ENCODE results near the gene SNAPC4.

The SNAPC4 gene, protein sequence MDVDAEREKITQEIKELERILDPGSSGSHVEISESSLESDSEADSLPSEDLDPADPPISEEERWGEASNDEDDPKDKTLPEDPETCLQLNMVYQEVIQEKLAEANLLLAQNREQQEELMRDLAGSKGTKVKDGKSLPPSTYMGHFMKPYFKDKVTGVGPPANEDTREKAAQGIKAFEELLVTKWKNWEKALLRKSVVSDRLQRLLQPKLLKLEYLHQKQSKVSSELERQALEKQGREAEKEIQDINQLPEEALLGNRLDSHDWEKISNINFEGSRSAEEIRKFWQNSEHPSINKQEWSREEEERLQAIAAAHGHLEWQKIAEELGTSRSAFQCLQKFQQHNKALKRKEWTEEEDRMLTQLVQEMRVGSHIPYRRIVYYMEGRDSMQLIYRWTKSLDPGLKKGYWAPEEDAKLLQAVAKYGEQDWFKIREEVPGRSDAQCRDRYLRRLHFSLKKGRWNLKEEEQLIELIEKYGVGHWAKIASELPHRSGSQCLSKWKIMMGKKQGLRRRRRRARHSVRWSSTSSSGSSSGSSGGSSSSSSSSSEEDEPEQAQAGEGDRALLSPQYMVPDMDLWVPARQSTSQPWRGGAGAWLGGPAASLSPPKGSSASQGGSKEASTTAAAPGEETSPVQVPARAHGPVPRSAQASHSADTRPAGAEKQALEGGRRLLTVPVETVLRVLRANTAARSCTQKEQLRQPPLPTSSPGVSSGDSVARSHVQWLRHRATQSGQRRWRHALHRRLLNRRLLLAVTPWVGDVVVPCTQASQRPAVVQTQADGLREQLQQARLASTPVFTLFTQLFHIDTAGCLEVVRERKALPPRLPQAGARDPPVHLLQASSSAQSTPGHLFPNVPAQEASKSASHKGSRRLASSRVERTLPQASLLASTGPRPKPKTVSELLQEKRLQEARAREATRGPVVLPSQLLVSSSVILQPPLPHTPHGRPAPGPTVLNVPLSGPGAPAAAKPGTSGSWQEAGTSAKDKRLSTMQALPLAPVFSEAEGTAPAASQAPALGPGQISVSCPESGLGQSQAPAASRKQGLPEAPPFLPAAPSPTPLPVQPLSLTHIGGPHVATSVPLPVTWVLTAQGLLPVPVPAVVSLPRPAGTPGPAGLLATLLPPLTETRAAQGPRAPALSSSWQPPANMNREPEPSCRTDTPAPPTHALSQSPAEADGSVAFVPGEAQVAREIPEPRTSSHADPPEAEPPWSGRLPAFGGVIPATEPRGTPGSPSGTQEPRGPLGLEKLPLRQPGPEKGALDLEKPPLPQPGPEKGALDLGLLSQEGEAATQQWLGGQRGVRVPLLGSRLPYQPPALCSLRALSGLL (N-terminal part only)

GRCh38 chr9:136400038-136400834, at the start of gene SNAPC4:
Gene SNAPC4, minus strand, starts transcription at chr9:136400170. Its CDS starts 1,742 bp downstream, at chr9:136398428.
- DNase-seq = peak; percentile 90

GRCh38 chr9:136448655-136449054, 48.7 kb upstream of the SNAPC4 start:
- DNase-seq = no peak

GRCh38 chr9:136447173-136447778, 47.3 kb upstream of the SNAPC4 start:
- DNase-seq = no peak

GRCh38 chr9:136445799-136446198, 45.8 kb upstream of the SNAPC4 start:
- no peak for DNase-seq

- no peak for DNase-seq
Measured at GRCh38 chr9:136444102-136444501, 44.1 kb upstream of the SNAPC4 start.

DNA sequence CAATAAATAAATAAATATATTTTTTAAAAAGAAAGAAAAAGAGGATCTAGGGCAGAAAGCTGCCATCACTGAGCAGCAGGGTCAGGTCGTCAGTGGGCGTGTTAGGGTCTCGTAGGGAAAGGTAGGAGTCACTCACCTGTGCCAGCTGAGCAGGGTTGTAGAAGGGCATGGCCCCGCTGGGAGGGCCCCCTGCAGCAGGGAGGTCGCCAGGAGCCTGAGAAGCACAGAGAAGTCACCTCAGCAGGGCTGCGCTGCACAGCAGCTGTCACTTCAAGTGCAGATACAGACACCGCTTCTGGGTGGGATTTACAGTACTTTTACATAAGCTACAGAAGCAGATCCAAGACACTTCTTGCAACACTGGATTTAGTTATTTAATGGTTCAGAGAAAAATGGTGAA, 43.7 kb upstream of the SNAPC4 start:
- DNase-seq = no peak

GRCh38 chr9:136443087-136443486, 43.1 kb upstream of the SNAPC4 start:
- DNase-seq = no peak

DNA sequence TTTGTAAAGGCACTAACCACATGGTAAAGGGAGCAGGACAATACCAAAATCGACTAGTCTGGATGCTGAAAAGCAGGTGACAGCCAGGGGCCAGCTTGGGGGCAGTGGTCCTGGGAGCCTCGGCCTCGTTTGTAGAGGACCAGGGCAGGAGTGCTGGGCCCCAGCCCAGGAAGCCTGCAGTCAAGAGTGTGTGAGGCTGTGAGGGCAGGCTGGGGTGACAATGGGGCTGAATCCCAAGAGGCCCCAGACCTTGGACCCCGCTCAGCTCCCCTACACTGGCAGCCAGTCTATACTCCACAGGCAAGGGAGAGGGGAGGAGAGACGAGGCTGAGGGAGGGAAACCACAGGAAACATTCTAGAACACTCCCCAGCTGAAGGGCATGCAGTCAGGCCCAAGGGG, 42.3 kb upstream of the SNAPC4 start:
- DNase-seq = no peak

DNA sequence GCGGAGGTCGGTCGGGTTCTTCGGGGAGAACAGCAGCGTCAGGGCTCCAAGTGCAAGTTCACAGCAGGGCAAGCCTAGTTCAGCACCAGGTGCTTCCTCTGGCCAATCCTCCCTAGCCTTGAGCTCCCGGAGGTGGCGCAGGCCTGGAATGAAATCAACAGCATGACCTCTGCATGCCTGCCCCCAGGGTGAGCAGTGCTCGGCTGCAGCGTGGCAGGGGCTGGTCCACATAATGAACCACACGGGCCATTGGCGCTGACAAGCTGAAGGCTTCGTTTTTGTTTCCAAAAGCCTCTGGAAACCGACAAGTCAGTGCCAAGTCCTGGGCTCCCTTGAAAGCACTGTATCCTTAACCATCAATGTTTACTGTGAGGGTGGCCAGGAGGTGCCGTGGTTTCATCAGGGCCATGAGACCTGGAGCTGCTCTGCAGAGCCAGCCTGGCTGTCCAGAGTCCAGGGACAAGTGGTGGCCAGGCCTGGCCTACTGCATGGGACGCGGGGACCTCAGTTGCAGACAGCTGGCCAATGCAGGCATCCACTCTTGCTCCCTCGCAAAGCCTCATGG, 41.8 kb upstream of the SNAPC4 start:
- no peak for DNase-seq

DNA sequence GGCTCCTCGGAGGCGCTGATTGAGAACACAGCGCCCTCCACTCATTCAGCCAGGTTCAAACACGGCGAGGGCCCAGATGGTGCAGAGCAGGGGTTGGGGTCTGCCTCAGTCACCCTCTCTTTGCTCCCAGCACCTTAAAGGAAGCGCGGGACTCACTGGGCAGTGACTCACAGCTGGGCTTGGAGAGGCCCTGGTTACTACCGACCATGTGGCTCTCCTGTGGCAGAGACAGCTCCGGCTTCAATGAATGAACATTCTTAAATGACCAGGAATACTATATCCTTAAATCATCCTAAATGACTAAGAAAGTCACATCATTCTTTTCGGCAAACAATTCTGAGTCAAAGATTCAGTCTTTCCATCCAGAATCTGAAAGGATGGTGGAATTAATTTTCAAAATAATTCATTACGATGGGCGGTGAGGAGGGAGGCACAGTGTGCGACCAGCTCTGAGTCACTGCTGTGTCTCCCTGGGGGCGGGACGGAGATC, 41.3 kb upstream of the SNAPC4 start:
- DNase-seq = no peak

DNA sequence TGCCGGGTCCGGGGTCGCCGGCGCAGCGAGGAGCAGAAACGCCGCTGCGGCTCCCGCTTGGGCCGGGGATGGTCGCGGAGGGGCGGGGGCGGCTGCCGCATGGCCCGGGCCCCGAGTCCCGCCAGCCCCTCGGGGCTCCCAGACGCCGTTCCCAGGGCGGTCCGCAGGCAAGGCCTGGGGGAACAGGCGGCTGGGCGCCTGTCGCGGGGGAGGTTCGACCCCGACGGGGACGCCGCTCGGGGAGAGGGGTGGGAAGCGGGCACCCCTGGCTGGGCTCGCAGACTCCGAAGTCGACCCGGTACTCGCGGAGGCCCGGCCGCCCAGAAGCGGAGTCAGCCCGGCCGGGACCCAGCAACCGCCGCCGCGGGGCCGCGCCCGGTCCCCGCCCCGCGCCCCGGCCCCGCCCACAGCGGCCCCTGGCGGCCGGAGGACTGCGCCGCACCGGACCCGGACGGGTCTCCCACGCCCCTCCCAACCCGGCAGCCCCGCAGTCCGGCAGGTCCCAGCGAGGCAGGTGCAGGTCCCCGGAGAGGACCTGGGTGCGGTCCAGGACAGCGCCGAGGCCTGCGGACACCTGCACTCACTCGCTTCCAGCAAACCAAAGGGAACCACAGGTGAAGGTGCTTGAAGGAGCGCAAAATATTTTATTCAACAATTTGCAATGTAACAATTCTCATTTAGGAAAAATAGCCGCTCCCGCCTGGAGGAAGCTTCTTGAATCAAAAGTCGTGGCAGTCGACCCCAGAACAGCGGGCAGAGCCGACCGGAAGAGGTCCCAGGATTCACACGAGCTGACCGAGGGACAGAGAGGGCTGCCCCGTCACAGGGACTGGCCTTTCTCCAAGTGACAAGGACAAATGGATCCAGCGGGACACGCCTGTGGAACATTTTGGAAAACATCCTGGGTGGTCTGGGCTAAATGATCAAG, 39.8 kb upstream of the SNAPC4 start, which contains the start of gene INPP5E:
INPP5E (minus strand) TSS at position 365 of the 928 bp plus-strand sequence. CDS start 426 bp downstream, outside the sequence.
- peak; percentile 65 for DNase-seq

GRCh38 chr9:136438548-136439480, 38.8 kb upstream of the SNAPC4 start:
- DNase-seq = peak; percentile 34

DNA sequence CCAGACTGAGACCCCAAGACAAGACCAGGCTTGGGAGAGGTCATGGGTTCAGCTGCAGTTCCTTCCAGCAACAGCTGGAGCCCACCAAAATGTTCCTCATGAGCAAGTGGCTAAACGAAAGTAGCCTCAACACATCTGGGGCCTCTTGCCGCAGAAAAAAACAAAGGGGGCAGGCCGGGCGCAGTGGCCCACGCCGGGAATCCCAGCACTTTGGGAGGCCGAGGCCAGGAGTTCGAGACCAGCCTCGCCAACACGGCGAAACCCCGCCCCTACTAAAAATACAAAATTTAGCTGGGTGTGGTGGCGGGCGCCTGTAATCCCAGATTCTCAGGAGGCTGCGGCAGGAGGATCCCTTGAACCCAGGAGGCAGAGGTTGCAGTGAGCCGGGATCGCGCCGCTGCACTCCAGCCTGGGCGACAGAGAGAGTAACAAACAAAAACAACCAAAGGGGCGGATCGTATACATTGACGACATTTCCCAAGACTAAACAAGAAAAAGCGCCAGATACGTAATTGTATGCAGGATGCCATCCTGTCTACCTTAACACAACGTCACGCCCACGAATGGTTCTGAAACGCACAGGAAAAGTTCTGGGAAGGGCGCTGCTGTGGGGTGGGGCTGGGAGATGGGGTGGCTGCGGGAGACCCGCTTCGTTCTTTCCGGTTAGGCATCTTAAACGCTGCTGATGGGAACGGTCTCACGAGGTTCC, 38.0 kb upstream of the SNAPC4 start:
- DNase-seq = no peak

- no peak for DNase-seq
Measured at GRCh38 chr9:136437430-136437829, 37.5 kb upstream of the SNAPC4 start.

DNA sequence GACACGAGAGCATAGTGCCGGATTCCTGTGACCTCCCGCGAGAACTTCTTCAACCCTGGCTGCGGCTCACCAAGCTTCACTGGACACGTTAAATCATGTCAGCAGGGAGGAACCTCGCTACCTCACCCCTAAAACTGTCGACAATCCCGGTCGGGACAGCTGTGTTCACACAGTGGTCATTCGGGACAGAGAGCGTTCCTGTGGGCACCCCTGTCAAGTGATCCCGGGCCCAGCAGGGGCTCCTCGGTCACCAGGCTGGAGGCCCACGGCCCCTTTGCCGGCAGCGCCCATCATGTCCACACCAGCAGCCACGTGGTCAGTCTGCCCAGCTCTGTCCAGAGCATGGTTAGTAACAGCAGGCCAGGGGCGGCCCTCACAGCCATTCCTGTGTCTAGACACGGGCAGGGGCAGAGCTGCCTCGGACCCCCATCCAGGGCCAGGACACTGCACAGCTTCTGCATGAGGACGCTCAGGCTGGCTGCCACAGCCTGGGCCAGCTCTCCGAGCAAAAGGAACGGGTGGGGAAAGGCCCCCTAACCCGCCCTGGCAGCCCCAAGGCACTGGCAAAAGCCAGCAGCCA, 36.2 kb upstream of the SNAPC4 start:
- no peak for DNase-seq

- no peak for DNase-seq
Measured at GRCh38 chr9:136434580-136435169, 34.7 kb upstream of the SNAPC4 start.
